HEK293 (cell line): ENCODE data around the gene HAT1.
A peak's percentile ranks its signal among the peaks of the same experiment; 100 is the strongest.

Experiments
- CTCF ChIA-PET: fragments of 350-600 bp; formaldehyde crosslinking; extraction: SDS; loops from one replicate; lab custom pipeline; 2021; ENCODE audit warnings: antibody characterized with exemption; lab: Yijun Ruan, JAX
- POLR2A ChIA-PET: fragments of 300-600 bp; formaldehyde crosslinking; extraction: SDS; loops from one replicate; lab custom pipeline; 2020; ENCODE audit warnings: antibody characterized with exemption, inconsistent platforms; lab: Yijun Ruan, JAX
- H3K27ac ChIP-seq: fragments of 200-500 bp; sonication (Bioruptor generic); 2 replicates; pipeline ENCODE4 v1.5.1; 2014; ENCODE audit warnings: low read depth, low read length, control low read depth, inconsistent platforms; ENCODE audit errors: extremely low read depth
- H3K36me3 ChIP-seq, 2 experiments: fragments of 200-500 bp in 1 of 2; sonication (Bioruptor generic) in 1 of 2; 1 replicate in 1 of 2; 2 replicates in 1 of 2; pipeline ENCODE4 v1.5.1; 2014 to 2017; ENCODE audit warnings: inconsistent platforms in 2 of 2, low read length in 2 of 2; ENCODE audit not compliant: control insufficient read depth in 2 of 2, insufficient read depth in 1 of 2
- H3K4me1 ChIP-seq: fragments of 200-500 bp; sonication (Bioruptor generic); 2 replicates; pipeline ENCODE4 v1.5.1; 2014; ENCODE audit warnings: mild to moderate bottlenecking, low read length, inconsistent platforms; ENCODE audit not compliant: control insufficient read depth, insufficient read depth
- H3K4me3 ChIP-seq: 2 replicates; pipeline ENCODE4 v1.5.1; 2011; ENCODE audit warnings: low read depth, mild to moderate bottlenecking, control low read depth, low read length, moderate library complexity
- H3K9me3 ChIP-seq: fragments of 200-500 bp; sonication (Bioruptor generic); 2 replicates; pipeline ENCODE4 v1.5.1; 2014; ENCODE audit warnings: low read depth, low read length, inconsistent platforms; ENCODE audit not compliant: control insufficient read depth, insufficient read depth
- GLIS1 ChIP-seq: fragments of 450-650 bp; formaldehyde crosslinking; IDR thresholded peaks from 2 replicates; pipeline ENCODE4 v1.5.1; 2016; ENCODE audit warnings: missing biosample characterization, missing genetic modification characterization
- IKZF3 ChIP-seq: fragments of 450-650 bp; IDR thresholded peaks from 2 replicates; pipeline ENCODE4 v1.5.0; 2018; ENCODE audit warnings: missing biosample characterization, mild to moderate bottlenecking, missing genetic modification characterization, moderate library complexity
- OSR2 ChIP-seq: fragments of 450-650 bp; formaldehyde crosslinking; IDR thresholded peaks from 2 replicates; pipeline ENCODE4 v1.5.1; 2016; ENCODE audit warnings: missing biosample characterization, missing genetic modification characterization
- PRDM1 ChIP-seq: fragments of 450-650 bp; formaldehyde crosslinking; IDR thresholded peaks from 2 replicates; pipeline ENCODE4; 2016; ENCODE audit warnings: missing biosample characterization, missing genetic modification characterization
- REPIN1 ChIP-seq: fragments of 450-650 bp; formaldehyde crosslinking; IDR thresholded peaks from 2 replicates; pipeline ENCODE4 v1.5.1; 2017; ENCODE audit warnings: missing biosample characterization, missing genetic modification characterization, low read depth
- TRIM28 ChIP-seq: IDR thresholded peaks from 2 replicates; pipeline ENCODE4 v1.6.1; 2011; ENCODE audit warnings: low read length, control low read depth, borderline replicate concordance
- ZBTB1 ChIP-seq: fragments of 450-650 bp; formaldehyde crosslinking; IDR thresholded peaks from 2 replicates; pipeline ENCODE4 v1.5.1; 2016; ENCODE audit warnings: missing biosample characterization, missing genetic modification characterization
- ZBTB20 ChIP-seq: fragments of 450-650 bp; formaldehyde crosslinking; IDR thresholded peaks from 2 replicates; pipeline ENCODE4 v1.5.1; 2016; ENCODE audit warnings: missing biosample characterization, missing genetic modification characterization
- ZNF132 ChIP-seq: fragments of 450-650 bp; formaldehyde crosslinking; IDR thresholded peaks from 2 replicates; pipeline ENCODE4 v1.5.1; 2017; ENCODE audit warnings: missing biosample characterization, missing genetic modification characterization, borderline replicate concordance
- ZNF146 ChIP-seq: fragments of 450-650 bp; formaldehyde crosslinking; IDR thresholded peaks from 2 replicates; pipeline ENCODE4 v1.5.1; 2016; ENCODE audit warnings: missing biosample characterization, missing genetic modification characterization
- ZNF311 ChIP-seq: fragments of 450-650 bp; formaldehyde crosslinking; IDR thresholded peaks from 2 replicates; pipeline ENCODE4 v1.5.1; 2017; ENCODE audit warnings: missing biosample characterization, missing genetic modification characterization, borderline replicate concordance
- ZNF354C ChIP-seq: fragments of 450-650 bp; formaldehyde crosslinking; IDR thresholded peaks from 2 replicates; pipeline ENCODE4 v1.5.1; 2016; ENCODE audit warnings: missing biosample characterization, missing genetic modification characterization, low read depth, borderline replicate concordance
- ZNF416 ChIP-seq: fragments of 450-650 bp; formaldehyde crosslinking; IDR thresholded peaks from 2 replicates; pipeline ENCODE4 v1.5.1; 2016; ENCODE audit warnings: missing biosample characterization, missing genetic modification characterization
- ZNF561 ChIP-seq: fragments of 450-650 bp; IDR thresholded peaks from 2 replicates; pipeline ENCODE4 v1.5.1; 2018; ENCODE audit warnings: missing biosample characterization, missing genetic modification characterization, borderline replicate concordance
- ZNF596 ChIP-seq: fragments of 450-650 bp; IDR thresholded peaks from 2 replicates; pipeline ENCODE4 v1.5.0; 2018; ENCODE audit warnings: missing biosample characterization, mild to moderate bottlenecking, missing genetic modification characterization, moderate library complexity
- ZNF660 ChIP-seq: fragments of 450-650 bp; IDR thresholded peaks from 2 replicates; pipeline ENCODE4 v1.5.1; 2018; ENCODE audit warnings: missing biosample characterization, mild to moderate bottlenecking, missing genetic modification characterization
- ZNF791 ChIP-seq: fragments of 450-650 bp; formaldehyde crosslinking; IDR thresholded peaks from 2 replicates; pipeline ENCODE4 v1.5.1; 2016; ENCODE audit warnings: missing biosample characterization, missing genetic modification characterization
- ZNF830 ChIP-seq: fragments of 450-650 bp; IDR thresholded peaks from 2 replicates; pipeline ENCODE4 v1.5.0; 2018; ENCODE audit warnings: missing biosample characterization, missing genetic modification characterization, low read depth, mild to moderate bottlenecking, moderate library complexity
- ZNF837 ChIP-seq: fragments of 450-650 bp; formaldehyde crosslinking; IDR thresholded peaks from 2 replicates; pipeline ENCODE4 v1.5.1; 2016; ENCODE audit warnings: missing biosample characterization, missing genetic modification characterization
- TF ChIP-seq, protein P1 (sequence below): fragments of 450-650 bp; formaldehyde crosslinking; IDR thresholded peaks from 2 replicates; pipeline ENCODE4 v1.5.1; 2016; ENCODE audit warnings: missing biosample characterization, missing genetic modification characterization
- TF ChIP-seq, protein P2 (sequence below): fragments of 450-650 bp; formaldehyde crosslinking; IDR thresholded peaks from 2 replicates; pipeline ENCODE4 v1.5.1; 2017; ENCODE audit warnings: missing biosample characterization, missing genetic modification characterization
- TF ChIP-seq, protein P3 (sequence below): fragments of 450-650 bp; formaldehyde crosslinking; IDR thresholded peaks from 2 replicates; pipeline ENCODE4 v1.5.1; 2017; ENCODE audit warnings: missing biosample characterization, missing genetic modification characterization

HAT1 gene

DNA sequence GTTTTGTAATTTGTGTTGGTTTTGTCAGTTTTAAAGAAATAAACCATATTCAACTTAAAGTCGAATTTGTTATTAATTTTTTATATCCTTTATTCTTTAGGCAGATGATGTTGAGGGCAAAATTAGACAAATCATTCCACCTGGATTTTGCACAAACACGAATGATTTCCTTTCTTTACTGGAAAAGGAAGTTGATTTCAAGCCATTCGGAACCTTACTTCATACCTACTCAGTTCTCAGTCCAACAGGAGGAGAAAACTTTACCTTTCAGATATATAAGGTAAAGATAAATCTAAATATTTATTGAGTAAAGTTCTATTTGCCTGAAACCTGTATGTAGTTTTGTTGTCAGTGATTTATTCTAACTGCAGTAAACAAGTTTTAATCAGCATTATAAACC, 43.0 kb downstream of the HAT1 start:
- TF ChIP-seq ZBTB20 (no peak), IKZF3 (tag by site-specific recombination) (no peak), ZNF596 (tag by site-specific recombination) (no peak), ZNF311 (tag by site-specific recombination) (no peak), TRIM28 (no peak), ZNF791 (tag by site-specific recombination) (no peak), ZNF416 (tag by site-specific recombination) (no peak), ZNF146 (no peak), GLIS1 (tag by site-specific recombination) (no peak), ZNF561 (tag by site-specific recombination) (no peak), ZNF830 (tag by site-specific recombination) (no peak), ZNF354C (tag by site-specific recombination) (no peak), ZNF837 (no peak), ZNF660 (no peak)
- TF ChIP-seq, protein P1, sequence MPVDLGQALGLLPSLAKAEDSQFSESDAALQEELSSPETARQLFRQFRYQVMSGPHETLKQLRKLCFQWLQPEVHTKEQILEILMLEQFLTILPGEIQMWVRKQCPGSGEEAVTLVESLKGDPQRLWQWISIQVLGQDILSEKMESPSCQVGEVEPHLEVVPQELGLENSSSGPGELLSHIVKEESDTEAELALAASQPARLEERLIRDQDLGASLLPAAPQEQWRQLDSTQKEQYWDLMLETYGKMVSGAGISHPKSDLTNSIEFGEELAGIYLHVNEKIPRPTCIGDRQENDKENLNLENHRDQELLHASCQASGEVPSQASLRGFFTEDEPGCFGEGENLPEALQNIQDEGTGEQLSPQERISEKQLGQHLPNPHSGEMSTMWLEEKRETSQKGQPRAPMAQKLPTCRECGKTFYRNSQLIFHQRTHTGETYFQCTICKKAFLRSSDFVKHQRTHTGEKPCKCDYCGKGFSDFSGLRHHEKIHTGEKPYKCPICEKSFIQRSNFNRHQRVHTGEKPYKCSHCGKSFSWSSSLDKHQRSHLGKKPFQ: no peak
- CTCF ChIA-PET: no interaction called here
- Histone ChIP-seq H3K4me1 (peaks cover 10% of the 10 kb centered on the region), H3K9me3 (no peaks in the 10 kb centered on the region), H3K4me3 (no peak overlapping the region), H3K27ac (no peak overlapping the region), H3K36me3 (peaks cover 0 to 39% of the 10 kb centered on the region in 2 experiments)
- POLR2A ChIA-PET: no interaction called here

DNA sequence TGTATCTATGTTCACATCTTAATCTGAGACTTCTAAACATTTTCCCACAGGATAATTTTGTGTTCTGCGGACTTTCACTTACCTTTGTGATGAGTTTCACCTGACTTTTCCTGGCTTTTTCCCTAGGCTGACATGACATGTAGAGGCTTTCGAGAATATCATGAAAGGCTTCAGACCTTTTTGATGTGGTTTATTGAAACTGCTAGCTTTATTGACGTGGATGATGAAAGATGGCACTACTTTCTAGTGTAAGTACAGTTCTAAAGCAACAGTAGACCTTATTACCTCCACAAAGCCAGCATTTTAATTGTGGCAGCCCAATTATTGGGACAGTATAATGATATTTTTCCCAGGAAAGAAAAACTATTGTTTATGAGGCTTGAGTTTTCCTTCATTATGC, 43.4 kb downstream of the HAT1 start:
- TF ChIP-seq REPIN1 (no peak), OSR2 (tag by site-specific recombination) (0 out of 2 replicates have a peak, but pooled peaks have one; percentile 5), ZBTB1 (tag by site-specific recombination) (no peak), PRDM1 (peak; percentile 36; the same call in 1 of the 2 replicates), ZNF132 (tag by site-specific recombination) (no peak)
- TF ChIP-seq, protein P2, sequence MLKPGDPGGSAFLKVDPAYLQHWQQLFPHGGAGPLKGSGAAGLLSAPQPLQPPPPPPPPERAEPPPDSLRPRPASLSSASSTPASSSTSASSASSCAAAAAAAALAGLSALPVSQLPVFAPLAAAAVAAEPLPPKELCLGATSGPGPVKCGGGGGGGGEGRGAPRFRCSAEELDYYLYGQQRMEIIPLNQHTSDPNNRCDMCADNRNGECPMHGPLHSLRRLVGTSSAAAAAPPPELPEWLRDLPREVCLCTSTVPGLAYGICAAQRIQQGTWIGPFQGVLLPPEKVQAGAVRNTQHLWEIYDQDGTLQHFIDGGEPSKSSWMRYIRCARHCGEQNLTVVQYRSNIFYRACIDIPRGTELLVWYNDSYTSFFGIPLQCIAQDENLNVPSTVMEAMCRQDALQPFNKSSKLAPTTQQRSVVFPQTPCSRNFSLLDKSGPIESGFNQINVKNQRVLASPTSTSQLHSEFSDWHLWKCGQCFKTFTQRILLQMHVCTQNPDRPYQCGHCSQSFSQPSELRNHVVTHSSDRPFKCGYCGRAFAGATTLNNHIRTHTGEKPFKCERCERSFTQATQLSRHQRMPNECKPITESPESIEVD (tag by site-specific recombination): peak; percentile 87
- TF ChIP-seq, protein P3, sequence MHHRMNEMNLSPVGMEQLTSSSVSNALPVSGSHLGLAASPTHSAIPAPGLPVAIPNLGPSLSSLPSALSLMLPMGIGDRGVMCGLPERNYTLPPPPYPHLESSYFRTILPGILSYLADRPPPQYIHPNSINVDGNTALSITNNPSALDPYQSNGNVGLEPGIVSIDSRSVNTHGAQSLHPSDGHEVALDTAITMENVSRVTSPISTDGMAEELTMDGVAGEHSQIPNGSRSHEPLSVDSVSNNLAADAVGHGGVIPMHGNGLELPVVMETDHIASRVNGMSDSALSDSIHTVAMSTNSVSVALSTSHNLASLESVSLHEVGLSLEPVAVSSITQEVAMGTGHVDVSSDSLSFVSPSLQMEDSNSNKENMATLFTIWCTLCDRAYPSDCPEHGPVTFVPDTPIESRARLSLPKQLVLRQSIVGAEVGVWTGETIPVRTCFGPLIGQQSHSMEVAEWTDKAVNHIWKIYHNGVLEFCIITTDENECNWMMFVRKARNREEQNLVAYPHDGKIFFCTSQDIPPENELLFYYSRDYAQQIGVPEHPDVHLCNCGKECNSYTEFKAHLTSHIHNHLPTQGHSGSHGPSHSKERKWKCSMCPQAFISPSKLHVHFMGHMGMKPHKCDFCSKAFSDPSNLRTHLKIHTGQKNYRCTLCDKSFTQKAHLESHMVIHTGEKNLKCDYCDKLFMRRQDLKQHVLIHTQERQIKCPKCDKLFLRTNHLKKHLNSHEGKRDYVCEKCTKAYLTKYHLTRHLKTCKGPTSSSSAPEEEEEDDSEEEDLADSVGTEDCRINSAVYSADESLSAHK: peak; percentile 97
- peaks cover 10% of the 10 kb centered on the region for H3K4me1 ChIP-seq
- H3K9me3 ChIP-seq: no peaks in the 10 kb centered on the region
- no peak overlapping the region for H3K27ac ChIP-seq
- peaks cover 0 to 39% of the 10 kb centered on the region in 2 experiments for H3K36me3 ChIP-seq
- POLR2A ChIA-PET: no interaction called here
- H3K4me3 ChIP-seq: no peak overlapping the region
- CTCF ChIA-PET: interaction anchor here (0.6 kb wide), 1 partner anchor 261 kb away, joined by 3 read pairs; no protein-coding TSS in a partner anchor
